OCI-LY3 (cell line): ENCODE measurements around the gene PRMT1.

Source experiments
- EZH2phosphoT487 ChIP-seq: fragments of 200-600 bp; shearing (Covaris generic); IDR thresholded peaks from 2 replicates; pipeline ENCODE4 v1.6.1; 2018; ENCODE audit warnings: antibody characterized with exemption, mixed run types, low read depth
- TF ChIP-seq, protein P1 (sequence below): fragments of 200-600, 300-600 bp; sonication (generic); IDR thresholded peaks from 2 replicates; pipeline ENCODE4 v1.5.1; 2014; ENCODE audit warnings: antibody characterized with exemption, low read length, low read depth

GRCh38 chr19:49631610-49632192 is 45.4 kb upstream of the PRMT1 start:
- TF ChIP-seq, protein P1, sequence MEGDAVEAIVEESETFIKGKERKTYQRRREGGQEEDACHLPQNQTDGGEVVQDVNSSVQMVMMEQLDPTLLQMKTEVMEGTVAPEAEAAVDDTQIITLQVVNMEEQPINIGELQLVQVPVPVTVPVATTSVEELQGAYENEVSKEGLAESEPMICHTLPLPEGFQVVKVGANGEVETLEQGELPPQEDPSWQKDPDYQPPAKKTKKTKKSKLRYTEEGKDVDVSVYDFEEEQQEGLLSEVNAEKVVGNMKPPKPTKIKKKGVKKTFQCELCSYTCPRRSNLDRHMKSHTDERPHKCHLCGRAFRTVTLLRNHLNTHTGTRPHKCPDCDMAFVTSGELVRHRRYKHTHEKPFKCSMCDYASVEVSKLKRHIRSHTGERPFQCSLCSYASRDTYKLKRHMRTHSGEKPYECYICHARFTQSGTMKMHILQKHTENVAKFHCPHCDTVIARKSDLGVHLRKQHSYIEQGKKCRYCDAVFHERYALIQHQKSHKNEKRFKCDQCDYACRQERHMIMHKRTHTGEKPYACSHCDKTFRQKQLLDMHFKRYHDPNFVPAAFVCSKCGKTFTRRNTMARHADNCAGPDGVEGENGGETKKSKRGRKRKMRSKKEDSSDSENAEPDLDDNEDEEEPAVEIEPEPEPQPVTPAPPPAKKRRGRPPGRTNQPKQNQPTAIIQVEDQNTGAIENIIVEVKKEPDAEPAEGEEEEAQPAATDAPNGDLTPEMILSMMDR = no peak
- no peak for TF ChIP-seq EZH2phosphoT487
